ENCODE measurements around the gene FOCAD. TPM values are rescaled to one million over a fixed set of nuclear protein-coding genes. Genes with fewer than 3 reads are reported as not detected.

The FOCAD gene
- total RNA-seq, 1 experiment from 2014 or later = 42.7 TPM

DNA sequence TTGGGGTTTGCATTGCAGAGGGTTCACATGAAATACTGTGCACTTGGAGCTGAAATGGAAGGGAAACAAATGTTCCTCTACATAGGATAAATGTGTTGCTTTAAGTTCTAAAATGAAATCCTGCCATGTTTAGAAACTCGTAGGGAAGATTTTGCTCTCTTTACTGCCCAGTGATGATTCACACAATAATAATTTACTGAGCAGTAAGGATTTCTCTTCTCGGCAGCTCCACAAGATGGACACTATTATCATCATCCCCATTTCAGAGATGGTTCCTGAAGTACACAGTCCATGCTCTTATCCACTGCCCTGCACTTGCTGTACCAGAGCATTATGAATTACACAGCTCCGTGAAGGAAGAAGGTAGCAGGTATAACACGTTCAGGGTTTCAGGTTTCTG lies 343.2 kb downstream of the FOCAD start:
- H3K9me3 ChIP-seq (ENCODE audit: low read depth, low read length, poor library complexity, severe bottlenecking) = no peaks in the 10 kb centered on the region
- no peaks in the 10 kb centered on the region for H3K27me3 ChIP-seq (replicated peaks; ENCODE audit: insufficient read depth, low read depth, low read length, poor library complexity)
- TF ChIP-seq EZH2 (IDR thresholded peaks at IDR 0.05; ENCODE audit: borderline replicate concordance, low read depth, low read length, poor library complexity, severe bottlenecking) = no peak
- TF ChIP-seq CTCF (conservative IDR thresholded peaks at IDR 0.05; ENCODE audit: low read depth, low read length) = no peak
- no peak for DNase-seq (ENCODE audit: low spot score)
- BruUV-seq (replicated peaks) = no TSS peak
- POLR2A ChIA-PET (ENCODE audit: low non-redundant PET) = no interaction called here
- no peak overlapping the region for H3K4me3 ChIP-seq (ENCODE audit: low read depth, low read length, poor library complexity, severe bottlenecking)
- H3K27ac ChIP-seq (ENCODE audit: low read depth, low read length, poor library complexity, severe bottlenecking) = no peak overlapping the region
- no peaks in the 10 kb centered on the region for H3K36me3 ChIP-seq (ENCODE audit: insufficient read depth, low read length, poor library complexity, severe bottlenecking)
- CTCF ChIA-PET = no interaction called here
- intact Hi-C loops (cut with micrococcal nuclease; ENCODE audit: unreplicated experiment) = no loop called here
- no peaks in the 10 kb centered on the region for H3K4me1 ChIP-seq (ENCODE audit: insufficient read depth, low read length, poor library complexity, severe bottlenecking)

GRCh38 chr9:21028466-21028865 lies 344.4 kb downstream of the FOCAD start:
- no peak for TF ChIP-seq CTCF (conservative IDR thresholded peaks at IDR 0.05; ENCODE audit: low read depth, low read length)
- no peak for TF ChIP-seq EZH2 (IDR thresholded peaks at IDR 0.05; ENCODE audit: borderline replicate concordance, low read depth, low read length, poor library complexity, severe bottlenecking)
- no TSS peak for BruUV-seq (replicated peaks)
- peak; percentile 1 for DNase-seq (ENCODE audit: low spot score)
- Histone ChIP-seq H3K27ac (ENCODE audit: low read depth, low read length, poor library complexity, severe bottlenecking) (no peak overlapping the region), H3K27me3 (replicated peaks; ENCODE audit: insufficient read depth, low read depth, low read length, poor library complexity) (no peaks in the 10 kb centered on the region), H3K4me1 (ENCODE audit: insufficient read depth, low read length, poor library complexity, severe bottlenecking) (no peaks in the 10 kb centered on the region), H3K9me3 (ENCODE audit: low read depth, low read length, poor library complexity, severe bottlenecking) (no peaks in the 10 kb centered on the region), H3K36me3 (ENCODE audit: insufficient read depth, low read length, poor library complexity, severe bottlenecking) (no peaks in the 10 kb centered on the region), H3K4me3 (ENCODE audit: low read depth, low read length, poor library complexity, severe bottlenecking) (no peak overlapping the region)
- CTCF ChIA-PET = no interaction called here
- intact Hi-C loops (cut with micrococcal nuclease; ENCODE audit: unreplicated experiment) = no loop called here
- POLR2A ChIA-PET (ENCODE audit: low non-redundant PET) = no interaction called here

- Histone ChIP-seq H3K27ac (ENCODE audit: low read depth, low read length, poor library complexity, severe bottlenecking) (no peak overlapping the region), H3K9me3 (ENCODE audit: low read depth, low read length, poor library complexity, severe bottlenecking) (no peaks in the 10 kb centered on the region), H3K4me1 (ENCODE audit: insufficient read depth, low read length, poor library complexity, severe bottlenecking) (no peaks in the 10 kb centered on the region), H3K27me3 (replicated peaks; ENCODE audit: insufficient read depth, low read depth, low read length, poor library complexity) (no peaks in the 10 kb centered on the region), H3K36me3 (ENCODE audit: insufficient read depth, low read length, poor library complexity, severe bottlenecking) (no peaks in the 10 kb centered on the region), H3K4me3 (ENCODE audit: low read depth, low read length, poor library complexity, severe bottlenecking) (no peak overlapping the region)
- POLR2A ChIA-PET (ENCODE audit: low non-redundant PET) = no interaction called here
- intact Hi-C loops (cut with micrococcal nuclease; ENCODE audit: unreplicated experiment) = no loop called here
- TF ChIP-seq EZH2 (IDR thresholded peaks at IDR 0.05; ENCODE audit: borderline replicate concordance, low read depth, low read length, poor library complexity, severe bottlenecking) (no peak), CTCF (conservative IDR thresholded peaks at IDR 0.05; ENCODE audit: low read depth, low read length) (no peak)
- CTCF ChIA-PET = no interaction called here
- BruUV-seq (replicated peaks) = no TSS peak
- DNase-seq (ENCODE audit: low spot score) = no peak
These were observed 345.6 kb downstream of the FOCAD start for GRCh38 chr9:21029661-21030060.
